Spleen (tissue), 7 donors: ENCODE data around the gene C22orf31.

Experiments
- CTCF ChIP-seq, 11 experiments: fragments of 200-600 bp in 7 of 11; fragments of 450-650 bp in 4 of 11; sonication (generic) in 4 of 11; IDR thresholded peaks in 8 of 11; conservative IDR thresholded peaks in 3 of 11; 1 replicate in 7 of 11; 2 replicates in 4 of 11; pipeline versions ENCODE4 v1.4.0 to v1.8.0; 2016 to 2021; ENCODE audit warnings: antibody characterized with exemption in 11 of 11, inconsistent platforms in 4 of 11, mild to moderate bottlenecking in 1 of 11
- POLR2A ChIP-seq, 3 donors: fragments of 450-650 bp; IDR thresholded peaks; one replicate each; pipeline ENCODE4 v1.5.1; 2017; ENCODE audit warnings: antibody characterized with exemption in 3 of 3, mild to moderate bottlenecking in 1 of 3
- POLR2AphosphoS5 ChIP-seq, 3 donors: sonication (generic); formaldehyde crosslinking; IDR thresholded peaks; one replicate each; pipeline ENCODE4 v1.5.1; 2017; ENCODE audit warnings: antibody characterized with exemption in 3 of 3
- donor health status: DM: no; HTN: no; CAD: no; lungs with moderate emphysema.
- donor health status: DM: no; HTN: no; CAD: no.
- donor health status: DM: no; HTN: no; CAD: no.

DNA sequence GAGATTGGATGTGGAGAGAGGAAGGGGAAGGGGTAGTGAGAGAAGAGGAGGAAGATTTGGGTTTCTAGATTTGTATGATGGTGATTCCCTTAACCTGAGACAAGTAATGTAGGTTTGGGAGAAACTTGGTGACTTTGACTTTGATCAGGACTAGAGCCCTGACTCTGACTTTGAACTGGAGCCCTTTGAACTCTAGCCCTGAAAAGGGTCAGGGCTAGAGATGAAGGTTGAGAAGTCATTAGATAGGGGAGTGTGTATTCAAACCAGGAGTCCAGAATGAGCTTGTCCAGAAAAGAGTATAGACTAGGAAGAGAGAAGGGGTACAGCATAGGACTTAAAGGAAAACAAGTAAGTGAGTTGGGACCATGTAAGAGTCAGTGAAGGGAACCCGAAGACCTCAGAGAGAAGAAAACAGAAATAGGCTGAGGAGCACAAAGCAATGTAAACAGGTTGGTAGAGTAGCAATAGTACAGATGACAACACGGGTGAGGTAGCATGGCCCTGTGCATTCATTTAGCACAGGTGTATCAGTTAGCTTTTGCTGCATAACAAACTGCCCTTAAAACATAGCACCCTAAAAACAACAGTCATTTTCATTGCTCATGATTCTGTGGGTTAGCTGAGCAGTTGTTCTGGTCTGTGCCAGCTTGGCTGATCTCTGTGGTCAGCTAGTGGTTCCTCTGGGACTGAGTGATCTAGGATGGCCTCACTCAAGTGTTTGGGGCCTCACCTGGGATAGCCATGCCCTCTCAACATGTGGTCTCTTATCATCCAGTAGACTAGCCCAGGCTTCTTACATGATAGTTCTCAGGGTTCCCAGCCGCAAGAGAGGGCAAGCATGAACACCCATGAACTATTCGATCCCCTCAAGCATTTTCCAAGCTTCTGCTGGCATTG lies 43.1 kb downstream of the C22orf31 start:
- TF ChIP-seq CTCF (IDR thresholded peaks at IDR 0.05 in 8 of 11, conservative IDR thresholded peaks at IDR 0.05 in 3 of 11), result no peak
- TF ChIP-seq POLR2AphosphoS5 (IDR thresholded peaks at IDR 0.05), result no peak
- no peak for TF ChIP-seq POLR2A (IDR thresholded peaks at IDR 0.05)
